Measurements from ENCODE around the gene KLC3.

KLC3 gene

DNA sequence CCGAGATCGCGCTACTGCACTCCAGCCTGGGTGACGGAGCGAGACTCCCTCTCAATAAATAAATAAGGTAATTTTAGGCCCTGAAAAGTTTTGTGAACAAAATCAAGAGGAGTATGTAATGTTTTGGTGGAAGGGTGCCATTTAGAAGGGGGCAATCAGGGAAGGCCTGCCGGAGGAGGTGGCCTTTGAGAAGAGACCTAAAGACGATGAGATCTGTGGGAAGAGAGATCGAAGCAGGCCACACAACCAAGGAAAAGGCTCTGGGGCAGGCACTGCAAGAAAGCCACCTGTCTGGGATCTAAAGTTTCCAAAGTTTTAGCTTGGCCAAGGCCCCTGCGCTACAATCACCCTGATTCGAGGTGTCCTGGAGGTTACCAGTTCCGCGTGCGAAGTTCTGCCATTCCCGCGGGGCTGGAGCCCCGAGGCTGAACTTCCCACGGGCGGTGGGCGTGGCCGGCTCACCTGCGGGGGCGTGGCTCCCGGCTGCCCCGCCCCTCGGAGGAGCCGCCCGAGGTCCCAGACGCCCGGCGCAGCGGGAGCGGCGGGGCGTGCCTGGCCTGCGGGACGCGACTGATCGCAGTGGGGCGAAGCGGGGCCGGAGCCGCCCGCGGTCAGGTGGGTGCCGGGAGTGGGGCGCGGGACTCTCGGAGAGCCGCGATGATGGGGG lies at the start of gene KLC3:
TSS of gene KLC3 (plus strand) at position 519 of the 667 bp plus-strand sequence. CDS start 4,792 bp downstream, outside the sequence.
- TF ChIP-seq CTCF (IDR thresholded peaks at IDR 0.05; ENCODE audit: insufficient read depth, low read length, poor library complexity, severe bottlenecking), result no peak
- peak; percentile 42 for DNase-seq (ENCODE audit: extremely low read depth, insufficient read length)

DNA sequence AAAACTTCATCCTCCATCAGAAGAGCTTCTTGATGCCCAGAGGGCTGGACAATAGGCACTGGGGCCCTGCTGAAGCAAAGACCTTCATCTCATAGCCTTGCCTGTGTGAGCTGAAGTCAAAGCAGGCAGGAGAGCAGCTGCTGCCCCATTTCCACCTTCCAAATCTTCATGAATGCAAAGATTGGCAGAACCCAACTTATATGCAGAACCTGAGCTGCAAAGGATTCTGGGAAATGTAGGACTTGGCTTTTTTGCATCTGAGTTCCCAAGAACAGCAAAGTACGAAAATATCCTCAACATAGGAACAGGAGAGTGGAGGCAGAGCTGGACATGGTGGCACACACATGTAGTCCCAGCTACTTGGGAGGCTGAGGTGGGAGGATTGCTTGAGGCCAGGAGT lies 48.7 kb upstream of the KLC3 start:
- Histone ChIP-seq H3K27me3 (replicated peaks; ENCODE audit: control insufficient read depth, insufficient read depth, low read length) (no peaks in the 10 kb centered on the region), H3K4me3 (replicated peaks; ENCODE audit: low read depth, low read length) (no peak overlapping the region), H3K36me3 (ENCODE audit: control insufficient read depth, insufficient read depth, low read length) (peaks cover 4% of the 10 kb centered on the region)
- no peak for DNase-seq (ENCODE audit: extremely low read depth, insufficient read length)
- TF ChIP-seq CTCF (IDR thresholded peaks at IDR 0.05; ENCODE audit: insufficient read depth, low read length, poor library complexity, severe bottlenecking), result no peak

More for the DNA sequence above, at the start of gene KLC3:
- Histone ChIP-seq H3K4me3 (replicated peaks; ENCODE audit: low read depth, low read length) (no peak within 1 kb of the TSS; the same call in 1 of the 2 replicates), H3K27me3 (replicated peaks; ENCODE audit: control insufficient read depth, insufficient read depth, low read length) (no peaks in the 10 kb centered on the region; the same call in 1 of the 2 replicates), H3K36me3 (ENCODE audit: control insufficient read depth, insufficient read depth, low read length) (no peaks in the 10 kb centered on the region)

DNA sequence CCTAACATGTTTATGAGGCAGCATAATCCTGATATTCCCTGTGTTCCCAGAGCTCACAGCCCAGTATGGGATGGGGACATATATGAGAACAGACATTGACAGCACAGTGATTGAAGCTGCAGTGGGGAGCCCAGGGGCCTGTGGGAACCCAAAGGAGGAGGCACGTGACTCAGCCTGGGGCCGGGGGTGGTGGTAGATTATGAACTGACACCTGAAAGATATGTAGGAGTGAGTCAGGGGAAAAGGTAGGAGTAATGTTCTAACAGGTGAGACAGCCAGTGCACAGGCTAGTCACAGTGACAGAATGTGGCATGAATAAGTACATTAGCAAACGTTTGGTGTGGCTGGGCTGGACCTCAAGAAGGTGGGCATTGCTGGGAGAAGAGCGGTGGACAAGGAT lies 46.9 kb upstream of the KLC3 start:
- no peak for TF ChIP-seq CTCF (IDR thresholded peaks at IDR 0.05; ENCODE audit: insufficient read depth, low read length, poor library complexity, severe bottlenecking)
- Histone ChIP-seq H3K27me3 (replicated peaks; ENCODE audit: control insufficient read depth, insufficient read depth, low read length) (no peaks in the 10 kb centered on the region), H3K4me3 (replicated peaks; ENCODE audit: low read depth, low read length) (no peak overlapping the region), H3K36me3 (ENCODE audit: control insufficient read depth, insufficient read depth, low read length) (peaks cover 4% of the 10 kb centered on the region)
- no peak for DNase-seq (ENCODE audit: extremely low read depth, insufficient read length)

- Histone ChIP-seq H3K4me3 (replicated peaks; ENCODE audit: low read depth, low read length) (no peak overlapping the region), H3K36me3 (ENCODE audit: control insufficient read depth, insufficient read depth, low read length) (peaks cover 4% of the 10 kb centered on the region), H3K27me3 (replicated peaks; ENCODE audit: control insufficient read depth, insufficient read depth, low read length) (no peaks in the 10 kb centered on the region)
- no peak for DNase-seq (ENCODE audit: extremely low read depth, insufficient read length)
- no peak for TF ChIP-seq CTCF (IDR thresholded peaks at IDR 0.05; ENCODE audit: insufficient read depth, low read length, poor library complexity, severe bottlenecking)
Observed at GRCh38 chr19:45294291-45295029, 46.1 kb upstream of the KLC3 start.

GRCh38 chr19:45295873-45296272 lies 44.7 kb upstream of the KLC3 start:
- TF ChIP-seq CTCF (IDR thresholded peaks at IDR 0.05; ENCODE audit: insufficient read depth, low read length, poor library complexity, severe bottlenecking), result no peak
- peaks cover 1% of the 10 kb centered on the region for H3K36me3 ChIP-seq (ENCODE audit: control insufficient read depth, insufficient read depth, low read length)
- H3K27me3 ChIP-seq (replicated peaks; ENCODE audit: control insufficient read depth, insufficient read depth, low read length), result no peaks in the 10 kb centered on the region
- no peak overlapping the region for H3K4me3 ChIP-seq (replicated peaks; ENCODE audit: low read depth, low read length)
- DNase-seq (ENCODE audit: extremely low read depth, insufficient read length), result no peak

Measured in GM06990 (cell line).